ENCODE results near the gene CAD. TPM values are rescaled to one million over a fixed set of nuclear protein-coding genes. Genes with fewer than 3 reads are reported as not detected.

The CAD gene
- total and polyA plus RNA-seq, 2 of the 4 experiments (the other 2 are of a cell fraction) = 12.9 to 38.7 TPM

DNA sequence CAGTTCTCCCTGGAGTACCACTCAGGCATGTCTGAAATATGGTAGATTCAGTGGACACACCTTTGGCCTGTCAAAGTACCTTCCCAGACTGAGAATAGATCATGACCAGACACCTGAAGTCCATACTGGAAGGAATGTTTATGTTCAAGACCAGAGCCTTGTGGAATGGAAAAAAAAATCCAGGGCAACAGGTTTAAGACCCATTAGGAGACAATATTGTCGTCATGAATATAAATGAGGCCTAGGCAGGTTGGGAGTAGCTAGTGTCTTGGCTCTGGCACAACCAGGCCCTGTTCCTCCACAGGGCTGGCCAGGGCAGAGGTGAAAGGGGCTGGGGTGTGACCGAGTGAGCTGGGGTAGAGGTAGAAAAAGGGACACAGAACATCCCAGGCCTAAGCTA, 18.5 kb upstream of the CAD start:
- no peak overlapping the region for H3K4ac ChIP-seq (ENCODE audit: low read depth, low read length)
- BruUV-seq (replicated peaks) = no TSS peak

More for the DNA sequence above, 18.5 kb upstream of the CAD start:
- H3K56ac ChIP-seq (ENCODE audit: extremely low read depth, insufficient read depth, low read length) = no peak overlapping the region
- H4K8ac ChIP-seq (ENCODE audit: low read depth in 2 of 2, low read length in 2 of 2) = no peak overlapping the region
- ATAC-seq (ENCODE audit: low read depth) (no peak), DNase-seq (no peak)
- no peak overlapping the region for H4K5ac ChIP-seq (ENCODE audit: low read depth, low read length)
- no peak overlapping the region for H2AFZ ChIP-seq (replicated peaks; ENCODE audit: low read length, poor library complexity)
- in situ Hi-C loops (cut with MboI; ENCODE audit: low sequenced_read_pairs) (loop anchor here (5.0 kb wide), 1 partner anchor 96 kb away; no protein-coding TSS in a partner anchor), dilution Hi-C loops (cut with HindIII; ENCODE audit: low sequenced_read_pairs, unreplicated experiment) (no loop called here), intact Hi-C loops (cut with micrococcal nuclease) (no loop called here)
- ChIA-PET CTCF (no interaction called here), POLR2A (ENCODE audit: unreplicated experiment) (no interaction called here)
- no peak overlapping the region for H2BK120ac ChIP-seq (ENCODE audit: low read depth, low read length)
- TF ChIP-seq SMC3 (IDR thresholded peaks at IDR 0.05; ENCODE audit: low read depth, low read length) (no peak), BHLHE40 (IDR thresholded peaks at IDR 0.05; ENCODE audit: low read depth, low read length) (no peak)
- TF ChIP-seq, protein P1, sequence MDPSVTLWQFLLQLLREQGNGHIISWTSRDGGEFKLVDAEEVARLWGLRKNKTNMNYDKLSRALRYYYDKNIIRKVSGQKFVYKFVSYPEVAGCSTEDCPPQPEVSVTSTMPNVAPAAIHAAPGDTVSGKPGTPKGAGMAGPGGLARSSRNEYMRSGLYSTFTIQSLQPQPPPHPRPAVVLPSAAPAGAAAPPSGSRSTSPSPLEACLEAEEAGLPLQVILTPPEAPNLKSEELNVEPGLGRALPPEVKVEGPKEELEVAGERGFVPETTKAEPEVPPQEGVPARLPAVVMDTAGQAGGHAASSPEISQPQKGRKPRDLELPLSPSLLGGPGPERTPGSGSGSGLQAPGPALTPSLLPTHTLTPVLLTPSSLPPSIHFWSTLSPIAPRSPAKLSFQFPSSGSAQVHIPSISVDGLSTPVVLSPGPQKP (IDR thresholded peaks at IDR 0.05; ENCODE audit: borderline replicate concordance, low read depth, low read length) = no peak
- TF ChIP-seq, protein P2, sequence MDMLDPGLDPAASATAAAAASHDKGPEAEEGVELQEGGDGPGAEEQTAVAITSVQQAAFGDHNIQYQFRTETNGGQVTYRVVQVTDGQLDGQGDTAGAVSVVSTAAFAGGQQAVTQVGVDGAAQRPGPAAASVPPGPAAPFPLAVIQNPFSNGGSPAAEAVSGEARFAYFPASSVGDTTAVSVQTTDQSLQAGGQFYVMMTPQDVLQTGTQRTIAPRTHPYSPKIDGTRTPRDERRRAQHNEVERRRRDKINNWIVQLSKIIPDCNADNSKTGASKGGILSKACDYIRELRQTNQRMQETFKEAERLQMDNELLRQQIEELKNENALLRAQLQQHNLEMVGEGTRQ (IDR thresholded peaks at IDR 0.05; ENCODE audit: low read depth, low read length) = no peak
- H3K9ac ChIP-seq (ENCODE audit: low read depth, low read length) = no peak overlapping the region
- no peak overlapping the region for H3K4me2 ChIP-seq (ENCODE audit: low read depth, low read length)
- H3K4me1 ChIP-seq (ENCODE audit: control insufficient read depth, insufficient read depth, low read length) = no peaks in the 10 kb centered on the region
- no peaks in the 10 kb centered on the region; the same call in 1 of the 2 replicates for H3K27me3 ChIP-seq (ENCODE audit: control insufficient read depth, insufficient read depth, low read length)
- no peak overlapping the region for H3K23ac ChIP-seq (ENCODE audit: low read depth, low read length)
- no peak overlapping the region for H3K4me3 ChIP-seq (ENCODE audit: insufficient read depth, low read depth, low read length)
- H2BK15ac ChIP-seq (ENCODE audit: low read depth, low read length) = no peak overlapping the region
- no peaks in the 10 kb centered on the region; the same call in 1 of the 2 replicates for H3K9me1 ChIP-seq (ENCODE audit: insufficient read depth, low read length)
- H2BK20ac ChIP-seq (ENCODE audit: low read depth, low read length) = no peak overlapping the region
- H3K79me1 ChIP-seq (ENCODE audit: low read depth in 1 of 2, low read length in 2 of 2) = no peaks in the 10 kb centered on the region
- H3K27ac ChIP-seq (ENCODE audit: insufficient read depth, low read length) = no peak overlapping the region
- WGBS, 2 experiments (ENCODE audit: extremely low coverage in 2 of 2, insufficient read length in 1 of 2) = 83% methylated on average over 1 of the region's 2 CpGs; no CpG with 5 or more reads in 1 of the 2 experiments
- no peak overlapping the region for H2BK5ac ChIP-seq (ENCODE audit: low read depth, low read length, poor library complexity, severe bottlenecking)
- no peaks in the 10 kb centered on the region; the same call in 1 of the 2 replicates for H4K20me1 ChIP-seq (ENCODE audit: insufficient read depth, low read length)
- no peak overlapping the region for H2AK5ac ChIP-seq (ENCODE audit: low read depth, low read length)
- no peak overlapping the region for H3K14ac ChIP-seq (replicated peaks; ENCODE audit: low read depth, low read length)
- no peaks in the 10 kb centered on the region for H3K9me3 ChIP-seq (ENCODE audit: control insufficient read depth, insufficient read depth, low read length)
- no peak overlapping the region for H3K18ac ChIP-seq (ENCODE audit: low read depth, low read length)
- H3K36me3 ChIP-seq (ENCODE audit: control insufficient read depth, insufficient read depth, low read length) = peaks cover 24% of the 10 kb centered on the region
- no peak overlapping the region for H4K91ac ChIP-seq (ENCODE audit: insufficient read depth, low read depth, low read length)
- H2AK9ac ChIP-seq (replicated peaks; ENCODE audit: low read depth, low read length, poor library complexity) = no peak overlapping the region

Measured in IMR-90 (cell line).